ENCODE measurements around the gene CDK14. TPM values are rescaled to one million over a fixed set of nuclear protein-coding genes. Genes with fewer than 3 reads are reported as not detected.
A peak's percentile ranks its signal among the peaks of the same experiment; 100 is the strongest.
"Not testable (repeated sequence)": the region's sequence is repeated elsewhere in the genome, so short reads cannot be mapped to it uniquely, and the experiment has no call there.

The CDK14 gene
- total RNA-seq, 1 experiment from 2014 or later: not detected

DNA sequence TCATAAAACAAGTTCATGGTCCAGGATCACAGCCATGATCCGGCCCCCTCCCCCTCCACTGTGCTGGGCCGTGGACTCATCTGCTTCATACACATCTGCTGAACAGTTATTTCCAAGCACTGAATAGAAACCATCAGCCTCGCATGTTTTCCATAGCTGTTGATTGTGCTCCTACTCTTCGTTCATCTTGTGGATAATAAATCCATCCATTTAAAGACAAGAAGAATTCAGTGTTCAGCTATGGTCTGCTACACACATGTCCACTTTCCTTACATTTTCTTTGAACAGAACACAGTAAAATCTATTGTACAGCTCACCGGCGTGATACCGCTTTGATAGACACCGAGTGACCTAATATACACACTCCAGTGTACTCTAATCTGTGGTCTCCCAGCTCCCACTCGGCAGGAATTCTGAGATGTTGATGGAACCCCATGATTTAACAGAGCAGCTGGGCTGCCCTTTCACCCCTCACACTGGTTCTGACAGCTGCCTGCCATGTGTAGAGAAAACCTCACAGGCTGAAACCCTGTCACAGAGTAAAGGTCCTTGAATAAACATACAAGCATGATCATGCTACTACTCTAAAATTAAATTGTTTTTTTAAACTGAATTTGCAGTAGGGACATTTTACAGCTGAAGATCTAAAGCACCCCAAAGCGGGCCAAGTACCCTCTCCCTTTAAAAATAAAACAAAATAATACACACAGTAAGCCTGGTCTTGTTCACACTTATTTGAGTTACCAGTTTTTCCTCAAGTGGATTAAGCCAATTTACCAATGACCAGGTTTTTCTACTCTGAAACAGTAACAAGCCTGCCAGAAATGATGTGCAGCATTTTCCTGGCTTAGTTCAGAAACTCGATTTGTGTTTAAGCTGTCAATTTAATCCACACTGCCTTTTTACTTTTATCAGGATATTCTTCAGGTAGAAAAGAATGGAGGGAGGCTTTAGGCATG lies 573.0 kb downstream of the CDK14 start:
- in situ Hi-C loops (cut with HindIII; ENCODE audit: low sequenced_read_pairs): no loop called here

DNA sequence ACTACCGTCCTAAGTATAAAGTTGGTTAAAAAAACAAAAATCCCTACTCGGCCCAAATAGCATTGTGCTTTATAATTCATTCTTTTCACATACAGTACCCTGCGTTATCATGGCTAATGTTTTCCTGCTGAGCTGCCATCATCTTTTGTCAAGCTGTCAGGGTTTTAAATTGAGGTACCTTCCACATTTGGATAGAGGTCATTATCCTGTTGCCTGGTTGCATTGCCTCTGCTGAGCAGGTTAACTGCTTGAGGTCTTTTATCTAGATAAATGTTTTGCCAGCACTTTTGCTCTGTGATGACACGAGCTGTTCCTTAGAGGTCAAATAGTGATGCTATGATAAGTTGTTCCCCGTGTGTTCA lies 573.7 kb downstream of the CDK14 start:
- DNase-seq (ENCODE audit: low spot score): no peak
- in situ Hi-C loops (cut with HindIII; ENCODE audit: low sequenced_read_pairs): no loop called here

More for the DNA sequence above, 573.0 kb downstream of the CDK14 start:
- peak; percentile 31 for DNase-seq (ENCODE audit: low spot score)

DNA sequence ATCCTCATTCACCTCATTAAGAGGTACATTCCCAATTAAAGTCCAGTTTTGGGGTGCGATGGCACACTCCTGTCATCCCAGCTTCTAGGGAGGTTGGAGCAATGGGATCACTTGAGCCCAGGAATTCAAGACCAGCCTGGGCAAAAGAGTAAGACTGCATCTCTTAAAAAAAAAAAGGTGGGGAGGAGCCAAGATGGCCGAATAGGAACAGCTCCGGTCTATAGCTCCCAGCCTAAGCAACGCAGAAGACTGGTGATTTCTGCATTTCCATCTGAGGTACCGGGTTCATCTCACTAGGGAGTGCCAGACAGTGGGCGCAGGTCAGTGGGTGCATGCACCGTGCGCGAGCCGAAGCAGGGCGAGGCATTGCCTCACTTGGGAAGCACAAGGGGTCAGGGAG lies 577.1 kb downstream of the CDK14 start:
- in situ Hi-C loops (cut with HindIII; ENCODE audit: low sequenced_read_pairs); DNase-seq (ENCODE audit: low spot score): not testable (repeated sequence)

- in situ Hi-C loops (cut with HindIII; ENCODE audit: low sequenced_read_pairs): no loop called here
Measured at GRCh38 chr7:91180746-91181145, 584.6 kb downstream of the CDK14 start.

DNA sequence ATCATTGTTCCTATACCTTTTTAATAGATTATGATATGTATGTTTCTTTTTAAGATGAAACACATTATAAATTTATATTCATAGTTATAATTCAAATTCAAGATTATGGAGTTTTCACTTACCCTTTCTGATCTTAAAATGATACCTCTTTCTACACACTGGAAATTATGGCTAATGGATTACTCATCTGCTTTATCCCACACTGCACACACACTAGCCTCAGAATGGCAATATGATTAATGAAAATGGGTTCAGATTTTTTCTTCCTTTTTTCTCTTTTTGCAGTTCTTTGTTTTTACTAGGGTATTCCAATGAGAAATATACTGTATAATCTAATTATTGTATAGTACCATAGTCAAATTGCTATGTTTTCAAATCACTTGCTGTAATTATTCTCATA lies 585.8 kb downstream of the CDK14 start:
- no peak for DNase-seq (ENCODE audit: low spot score)
- in situ Hi-C loops (cut with HindIII; ENCODE audit: low sequenced_read_pairs): no loop called here

More at GRCh38 chr7:91180746-91181145, 584.6 kb downstream of the CDK14 start:
- no peak for DNase-seq (ENCODE audit: low spot score)

- in situ Hi-C loops (cut with HindIII; ENCODE audit: low sequenced_read_pairs): no loop called here
- no peak for DNase-seq (ENCODE audit: low spot score)
Measured at GRCh38 chr7:91182819-91183764, 587.0 kb downstream of the CDK14 start.

- in situ Hi-C loops (cut with HindIII; ENCODE audit: low sequenced_read_pairs): no loop called here
- DNase-seq (ENCODE audit: low spot score): no peak
Measured at GRCh38 chr7:91185771-91186170, 589.6 kb downstream of the CDK14 start.

GRCh38 chr7:91187061-91187460 lies 590.9 kb downstream of the CDK14 start:
- in situ Hi-C loops (cut with HindIII; ENCODE audit: low sequenced_read_pairs): no loop called here
- no peak for DNase-seq (ENCODE audit: low spot score)

GRCh38 chr7:91191771-91192170 lies 595.6 kb downstream of the CDK14 start:
- no peak for DNase-seq (ENCODE audit: low spot score)
- in situ Hi-C loops (cut with HindIII; ENCODE audit: low sequenced_read_pairs): no loop called here

DNA sequence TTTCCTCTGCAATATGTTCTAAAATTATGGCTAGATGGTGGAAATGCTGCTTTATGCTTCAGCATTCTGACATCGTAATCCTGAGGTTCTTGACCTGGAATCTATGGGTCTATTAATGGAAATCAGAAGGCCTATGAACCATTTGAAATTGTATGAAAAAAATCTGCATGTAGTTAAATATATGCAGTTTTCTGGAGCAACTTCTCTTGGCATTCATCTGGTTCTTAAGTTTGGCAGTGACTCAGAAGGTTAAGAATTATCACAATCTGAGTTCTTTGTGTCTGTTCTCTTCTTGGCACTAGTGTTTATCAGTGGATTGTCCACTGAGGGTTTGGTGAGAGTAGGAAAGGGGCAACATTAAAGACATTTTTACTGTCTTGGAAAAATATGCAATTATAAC lies 597.0 kb downstream of the CDK14 start:
- no peak for DNase-seq (ENCODE audit: low spot score)
- in situ Hi-C loops (cut with HindIII; ENCODE audit: low sequenced_read_pairs): no loop called here

DNA sequence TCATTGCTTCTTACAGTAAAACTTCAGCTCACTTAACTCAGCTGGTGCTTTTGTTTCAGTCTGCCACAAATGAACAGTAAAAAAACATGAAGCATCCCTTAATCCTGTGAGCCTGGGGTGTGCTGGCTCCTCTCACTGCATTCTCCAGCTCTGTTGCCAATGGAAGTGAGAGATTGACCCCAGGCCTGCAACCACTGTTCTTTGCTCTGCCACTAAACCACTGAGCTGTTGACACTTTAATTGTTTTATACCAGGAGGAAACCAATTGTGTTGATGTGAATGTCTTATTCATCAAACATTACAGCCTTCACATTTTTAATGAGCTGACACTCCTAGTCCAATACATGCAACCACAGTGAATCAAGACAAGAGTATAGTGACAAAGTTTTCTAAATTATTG lies 598.7 kb downstream of the CDK14 start:
- no peak for DNase-seq (ENCODE audit: low spot score)
- in situ Hi-C loops (cut with HindIII; ENCODE audit: low sequenced_read_pairs): no loop called here

DNA sequence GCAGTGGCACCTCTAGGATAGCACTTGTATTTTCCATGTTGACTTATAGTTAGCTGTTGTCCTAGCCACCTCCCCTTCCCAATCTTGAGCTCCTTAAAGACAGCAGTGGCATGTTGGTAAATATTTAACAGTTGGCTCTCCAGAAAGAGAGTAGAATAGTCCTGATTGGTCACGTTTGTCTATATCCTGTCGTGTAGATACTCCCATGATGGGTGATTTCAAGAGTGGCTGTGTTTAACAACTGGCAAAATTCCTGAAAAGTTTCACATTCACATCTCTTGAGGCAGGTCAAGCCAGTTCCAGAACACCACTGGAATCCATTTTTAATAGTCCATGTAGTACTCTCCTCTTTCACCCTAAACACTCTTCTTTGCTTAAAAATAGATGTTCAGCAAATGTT lies 599.9 kb downstream of the CDK14 start:
- in situ Hi-C loops (cut with HindIII; ENCODE audit: low sequenced_read_pairs): no loop called here
- no peak for DNase-seq (ENCODE audit: low spot score)

- in situ Hi-C loops (cut with HindIII; ENCODE audit: low sequenced_read_pairs): no loop called here
- no peak for DNase-seq (ENCODE audit: low spot score)
Measured at GRCh38 chr7:91198371-91198770, 602.2 kb downstream of the CDK14 start.

GRCh38 chr7:91199601-91200000 lies 603.5 kb downstream of the CDK14 start:
- DNase-seq (ENCODE audit: low spot score): no peak
- in situ Hi-C loops (cut with HindIII; ENCODE audit: low sequenced_read_pairs): no loop called here

GRCh38 chr7:91201442-91202113 lies 605.5 kb downstream of the CDK14 start:
- in situ Hi-C loops (cut with HindIII; ENCODE audit: low sequenced_read_pairs): no loop called here

DNA sequence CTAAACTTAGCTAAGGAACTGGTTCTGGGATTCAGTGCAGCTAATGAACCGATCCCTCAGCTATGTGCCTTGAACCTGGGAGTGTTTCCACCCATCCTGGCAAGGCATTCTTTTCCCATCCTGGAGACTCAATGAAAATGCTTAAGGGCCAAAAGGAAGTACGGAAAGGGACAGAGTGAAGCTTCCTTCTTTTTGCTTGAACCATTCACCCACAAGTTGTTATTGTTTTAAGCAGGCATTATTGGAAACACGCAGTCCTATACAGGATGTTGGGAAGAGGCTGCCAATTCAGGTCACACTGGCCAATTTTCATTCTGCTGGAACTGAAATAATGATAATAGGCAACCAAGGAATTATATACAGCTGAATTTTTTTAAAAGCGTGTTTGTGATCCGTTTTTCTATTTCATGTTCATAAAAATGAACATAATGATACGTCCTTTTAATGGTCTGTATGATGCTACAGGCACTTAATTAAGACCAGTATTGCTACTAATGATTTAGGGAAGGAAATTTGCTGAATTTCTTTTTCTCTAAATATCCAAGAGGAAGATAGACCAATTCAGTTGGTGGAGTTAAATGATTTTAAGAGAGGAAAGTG lies 610.3 kb downstream of the CDK14 start:
- no peak for DNase-seq (ENCODE audit: low spot score)
- in situ Hi-C loops (cut with HindIII; ENCODE audit: low sequenced_read_pairs): no loop called here

More at GRCh38 chr7:91201442-91202113, 605.5 kb downstream of the CDK14 start:
- DNase-seq (ENCODE audit: low spot score): no peak

- no peak for DNase-seq (ENCODE audit: low spot score)
- in situ Hi-C loops (cut with HindIII; ENCODE audit: low sequenced_read_pairs): no loop called here
Measured at GRCh38 chr7:91212582-91212981, 616.5 kb downstream of the CDK14 start.

DNA sequence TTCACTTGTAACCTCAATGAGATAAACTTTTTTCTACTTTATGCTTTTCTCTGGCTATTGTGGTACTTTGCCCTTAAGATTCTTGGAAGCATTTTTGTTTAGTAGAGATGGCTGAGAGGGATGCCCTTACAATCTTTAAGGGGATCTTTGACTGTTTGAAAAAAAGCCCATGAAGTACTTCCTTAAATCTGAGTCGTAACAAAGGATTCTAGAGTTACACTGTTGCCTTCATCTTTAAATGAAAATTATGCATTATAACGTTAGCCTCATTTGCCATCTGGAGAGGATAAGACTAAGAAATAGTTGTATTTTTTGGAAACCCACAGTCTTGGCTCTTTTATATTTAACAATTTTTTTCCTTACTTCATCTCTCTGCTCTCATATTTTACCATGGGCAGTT lies 630.3 kb downstream of the CDK14 start:
- in situ Hi-C loops (cut with HindIII; ENCODE audit: low sequenced_read_pairs): no loop called here
- no peak for DNase-seq (ENCODE audit: low spot score)

DNA sequence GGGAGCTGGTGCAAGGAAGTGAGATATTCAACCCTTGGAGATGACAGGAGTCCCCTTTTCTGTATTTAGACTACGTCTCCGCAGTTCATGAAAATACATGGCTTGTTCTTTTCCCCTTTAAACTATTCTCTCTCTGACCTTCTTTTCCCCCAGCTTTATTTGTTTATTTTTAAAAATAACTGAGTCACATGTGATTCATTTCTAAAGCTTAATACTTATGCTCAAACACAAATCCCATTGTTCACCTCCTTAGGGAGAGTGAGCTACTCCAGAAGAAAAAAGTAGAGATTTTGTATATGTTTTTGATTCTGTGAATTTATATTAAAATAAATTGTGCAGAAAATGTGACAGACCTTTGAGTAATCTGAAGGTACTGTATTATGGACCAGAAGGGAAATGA lies 632.2 kb downstream of the CDK14 start:
- DNase-seq (ENCODE audit: low spot score): no peak
- in situ Hi-C loops (cut with HindIII; ENCODE audit: low sequenced_read_pairs): no loop called here
